SK-N-SH treated with all-trans-retinoic acid at 6 μM for 48 hours (cell line): Measurements from ENCODE around the gene TUBB4B.

Experiments
- ARNTL ChIP-seq: fragments of 450-650 bp; formaldehyde crosslinking; IDR thresholded peaks from 2 replicates; pipeline ENCODE4 v1.5.0; 2020; ENCODE audit warnings: low read depth, mild to moderate bottlenecking, moderate library complexity, borderline replicate concordance
- BACH2 ChIP-seq: fragments of 250-450 bp; sonication (Bioruptor Pico); IDR thresholded peaks from 2 replicates; pipeline ENCODE4 v1.9.0; 2021; ENCODE audit warnings: mild to moderate bottlenecking, borderline replicate concordance
- CREB5 ChIP-seq: fragments of 250-450 bp; sonication (Bioruptor Pico); IDR thresholded peaks from 2 replicates; pipeline ENCODE4 v1.5.1; 2020; ENCODE audit warnings: low read depth, mild to moderate bottlenecking, moderate library complexity
- ESRRG ChIP-seq: fragments of 250-450 bp; sonication (Bioruptor Pico); IDR thresholded peaks from 2 replicates; pipeline ENCODE4 v1.6.1; 2021; ENCODE audit warnings: mild to moderate bottlenecking
- GLIS3 ChIP-seq: fragments of 250-450 bp; sonication (Bioruptor Pico); IDR thresholded peaks from 2 replicates; pipeline ENCODE4 v1.5.0; 2020; ENCODE audit warnings: mild to moderate bottlenecking, moderate library complexity
- ISL1 ChIP-seq: fragments of 250-450 bp; sonication (Bioruptor Pico); IDR thresholded peaks from 2 replicates; pipeline ENCODE4 v2.1.2; 2022; ENCODE audit warnings: mild to moderate bottlenecking, moderate library complexity
- PATZ1 ChIP-seq: fragments of 250-450 bp; sonication (Bioruptor Pico); IDR thresholded peaks from 2 replicates; pipeline ENCODE4 v1.8.0; 2020; ENCODE audit warnings: mild to moderate bottlenecking, moderate library complexity, borderline replicate concordance
- POU6F1 ChIP-seq: fragments of 250-450 bp; sonication (Bioruptor Pico); IDR thresholded peaks from 2 replicates; pipeline ENCODE4 v1.8.0; 2021; ENCODE audit warnings: low read depth, mild to moderate bottlenecking, moderate library complexity, borderline replicate concordance
- RARB ChIP-seq: fragments of 250-450 bp; sonication (Bioruptor Pico); IDR thresholded peaks from 2 replicates; pipeline ENCODE4 v1.8.0; 2021; ENCODE audit warnings: mild to moderate bottlenecking, moderate library complexity
- ZFP3 ChIP-seq: fragments of 250-450 bp; sonication (Bioruptor Pico); IDR thresholded peaks from 2 replicates; pipeline ENCODE4 v1.5.0; 2020; ENCODE audit warnings: mild to moderate bottlenecking, moderate library complexity
- ZFP30 ChIP-seq: fragments of 450-650 bp; formaldehyde crosslinking; IDR thresholded peaks from 2 replicates; pipeline ENCODE4 v1.5.0; 2022; ENCODE audit warnings: mild to moderate bottlenecking, moderate library complexity
- ZNF8 ChIP-seq: fragments of 450-650 bp; formaldehyde crosslinking; IDR thresholded peaks from 2 replicates; pipeline ENCODE4 v1.5.0; 2020; ENCODE audit warnings: mild to moderate bottlenecking, moderate library complexity

GRCh38 chr9:137240841-137241489 is at the start of gene TUBB4B:
- TF ChIP-seq BACH2 (CRISPR knock-in tag) (no peak), RARB (no peak), ZFP30 (no peak), PATZ1 (CRISPR knock-in tag) (no peak), POU6F1 (CRISPR knock-in tag) (no peak), ZFP3 (no peak), ESRRG (CRISPR knock-in tag) (no peak), ISL1 (CRISPR knock-in tag) (no peak), CREB5 (no peak), GLIS3 (CRISPR knock-in tag) (0 out of 2 replicates have a peak, but pooled peaks have one; percentile 86), ZNF8 (CRISPR knock-in tag) (no peak), ARNTL (no peak)
